ENCODE data around the gene APBB2.

APBB2 gene

DNA sequence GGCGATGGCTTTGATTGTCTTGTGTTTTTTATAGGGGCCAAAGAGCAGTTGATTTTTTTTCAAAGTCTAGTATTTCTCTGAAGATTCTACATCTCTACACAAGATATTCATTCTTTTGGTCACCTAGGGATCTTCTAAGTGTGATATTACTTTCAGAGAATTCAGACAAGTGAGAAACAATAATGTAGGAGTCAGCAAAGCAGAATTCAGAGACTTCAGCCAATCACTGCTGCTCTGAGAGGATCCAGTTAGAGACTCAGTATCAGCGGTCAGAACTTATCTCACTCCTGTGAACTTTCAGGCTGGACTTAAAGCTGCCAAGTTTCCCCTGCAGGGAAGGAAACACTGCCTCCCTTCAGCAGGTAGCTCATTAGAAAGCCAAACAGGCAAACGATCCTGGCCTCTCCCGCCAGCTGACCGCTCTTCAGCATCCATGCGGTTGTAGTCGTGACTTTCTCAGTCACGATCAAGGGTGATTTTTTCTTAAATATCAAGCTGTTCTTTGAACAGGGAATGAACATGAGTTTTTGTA is 405.4 kb downstream of the APBB2 start:
- no peak for DNase-seq

DNA sequence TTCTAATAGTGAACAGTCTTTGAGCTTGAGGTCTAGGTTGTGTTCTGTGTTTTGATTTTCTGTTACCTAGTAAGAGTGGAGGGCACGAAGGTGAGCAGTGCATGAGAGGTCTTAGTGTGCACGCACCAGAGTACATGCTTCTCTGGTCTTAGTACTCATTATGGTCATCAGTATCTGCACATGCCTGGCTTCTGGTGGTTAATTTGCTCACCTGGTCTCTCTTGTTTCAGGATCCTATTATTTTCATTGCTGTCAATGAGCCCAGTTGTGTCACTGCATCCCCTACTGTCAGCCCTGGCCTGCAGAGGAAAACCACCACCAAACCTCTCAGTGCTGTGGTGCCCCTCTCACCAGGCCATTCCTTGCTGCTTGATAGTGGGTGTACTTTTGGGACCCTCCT is 409.7 kb downstream of the APBB2 start:
- DNase-seq = no peak

DNA sequence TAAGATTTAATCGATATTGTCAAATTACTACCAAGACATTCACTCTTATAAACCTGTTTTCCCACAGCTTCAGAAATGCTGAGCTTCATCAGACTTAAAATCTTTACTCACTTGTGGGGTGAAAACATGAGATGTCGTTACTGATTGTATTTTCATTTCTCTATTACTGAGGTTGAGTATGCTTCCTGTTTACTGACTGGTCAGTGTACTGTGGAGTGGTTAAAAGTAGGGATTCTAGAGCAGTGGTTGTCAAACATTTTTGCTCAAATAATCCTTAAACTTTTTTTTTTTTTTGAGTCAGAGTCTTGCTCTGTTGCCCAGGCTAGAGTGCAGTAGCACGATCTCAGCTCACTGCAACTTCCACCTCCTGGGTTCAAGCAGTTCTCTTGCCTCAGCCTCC is 414.3 kb downstream of the APBB2 start:
- no peak for DNase-seq

DNA sequence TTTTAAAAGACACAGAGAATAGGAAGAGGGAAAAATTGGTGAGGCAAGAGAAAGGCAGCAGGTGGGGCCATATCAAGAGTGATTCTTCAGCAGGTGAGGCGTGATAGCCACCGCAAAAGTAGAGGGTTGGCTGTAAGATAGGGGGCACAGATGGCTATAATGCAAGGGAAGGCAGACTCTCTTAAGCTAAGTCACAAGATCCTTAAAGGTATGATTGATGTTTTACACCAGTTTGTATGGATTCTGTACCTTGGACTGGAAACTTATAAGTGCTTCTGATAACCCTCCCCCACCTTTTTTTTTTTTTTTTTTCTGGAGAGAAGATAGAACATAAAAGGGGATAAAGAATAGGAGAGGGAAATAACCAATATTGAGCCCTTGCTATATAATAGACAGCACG is 424.6 kb downstream of the APBB2 start:
- DNase-seq = no peak

DNA sequence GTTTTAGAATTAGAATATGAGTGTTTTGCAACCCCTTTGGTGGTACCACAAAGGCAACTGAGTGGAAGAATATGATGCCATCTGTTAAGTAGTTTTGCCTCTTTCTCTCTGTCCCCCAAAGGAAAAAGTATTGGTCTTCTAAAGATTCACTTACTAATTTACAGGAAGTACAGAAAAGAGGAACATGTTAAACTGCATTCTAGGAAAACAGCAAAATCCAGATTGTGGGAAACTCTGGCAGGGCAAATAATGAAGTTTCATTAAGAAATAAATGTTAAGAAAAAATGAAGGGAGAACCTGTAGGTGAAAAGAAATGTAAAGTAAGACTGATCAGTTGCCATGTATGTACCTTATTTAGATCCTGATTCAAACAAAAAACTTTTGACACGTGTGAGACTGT is 425.3 kb downstream of the APBB2 start:
- DNase-seq = no peak

DNA sequence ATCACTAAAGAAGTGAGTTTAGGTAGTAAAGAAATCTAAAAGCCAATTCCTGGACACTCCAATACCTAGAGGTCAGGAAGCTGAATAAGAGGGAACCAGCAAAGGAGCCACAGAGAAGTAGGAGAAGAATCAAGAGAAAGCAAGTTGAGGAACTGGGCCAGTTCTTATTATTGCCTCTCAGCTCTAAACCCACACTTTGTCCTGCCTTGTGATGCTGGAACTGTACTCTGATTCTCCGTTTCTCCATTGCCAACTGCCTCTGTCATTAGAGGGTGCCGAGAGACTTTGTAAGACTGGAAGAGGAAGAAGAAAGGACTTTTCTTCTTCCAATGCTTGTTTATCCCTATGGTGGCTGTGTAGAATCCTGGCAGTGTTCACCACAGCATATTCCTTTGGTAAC is 426.0 kb downstream of the APBB2 start:
- DNase-seq = no peak

DNA sequence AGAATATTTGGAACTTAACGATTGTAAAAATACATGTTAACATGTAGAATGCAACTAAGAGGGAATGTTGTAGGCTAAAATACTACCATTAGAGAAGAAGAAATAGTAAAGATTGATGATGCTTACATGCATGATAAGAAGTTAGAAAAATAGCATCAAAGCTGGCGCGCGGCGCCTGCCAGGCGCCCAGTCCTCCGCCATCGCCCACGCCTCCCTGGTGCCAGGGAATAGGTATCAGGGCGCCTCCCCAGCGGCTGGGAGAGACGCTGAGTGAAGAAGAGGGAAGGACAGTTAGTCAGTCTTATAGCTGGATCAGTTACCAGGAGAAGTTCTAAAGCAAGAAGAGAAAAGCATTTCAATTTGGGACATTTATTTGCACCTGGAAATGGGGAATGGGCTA is 428.6 kb downstream of the APBB2 start:
- DNase-seq = no peak

DNA sequence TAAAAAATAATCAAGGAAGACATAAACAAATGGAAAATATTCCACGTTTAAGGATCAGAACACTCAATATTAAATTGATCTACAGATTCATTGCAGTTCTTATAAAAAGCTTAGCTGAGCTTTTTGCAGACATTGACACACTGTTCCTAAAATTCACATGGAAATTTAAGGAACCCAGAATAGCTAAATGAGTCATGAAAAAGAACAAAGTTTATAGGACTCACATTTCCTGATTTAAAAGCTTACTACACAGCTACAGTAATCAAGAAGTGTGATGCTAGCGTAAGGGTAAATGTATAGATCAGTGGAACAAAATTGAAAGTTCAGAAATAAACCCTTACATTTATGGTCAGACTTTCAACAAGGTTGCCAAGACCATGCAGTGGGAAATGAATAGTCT is 431.5 kb downstream of the APBB2 start:
- no peak for DNase-seq

DNA sequence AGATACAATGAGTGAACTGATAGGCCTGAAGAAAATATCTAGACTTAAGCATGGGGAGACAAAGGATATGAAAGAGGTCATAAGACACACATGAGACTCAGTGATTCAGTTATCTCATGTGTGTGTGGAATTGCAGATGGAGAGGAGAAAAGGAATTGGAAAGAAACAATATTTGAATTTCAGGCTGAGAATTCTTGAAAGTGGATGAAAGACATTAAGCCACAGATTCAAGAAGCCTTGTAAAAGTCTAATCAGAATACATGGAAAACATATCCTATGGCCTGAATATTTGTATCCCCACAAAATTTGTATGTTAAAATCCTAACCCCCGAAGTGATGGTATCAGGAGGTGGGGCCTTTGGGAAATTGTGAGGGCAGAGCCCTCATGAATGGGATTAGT is 436.3 kb downstream of the APBB2 start:
- no peak for DNase-seq

DNA sequence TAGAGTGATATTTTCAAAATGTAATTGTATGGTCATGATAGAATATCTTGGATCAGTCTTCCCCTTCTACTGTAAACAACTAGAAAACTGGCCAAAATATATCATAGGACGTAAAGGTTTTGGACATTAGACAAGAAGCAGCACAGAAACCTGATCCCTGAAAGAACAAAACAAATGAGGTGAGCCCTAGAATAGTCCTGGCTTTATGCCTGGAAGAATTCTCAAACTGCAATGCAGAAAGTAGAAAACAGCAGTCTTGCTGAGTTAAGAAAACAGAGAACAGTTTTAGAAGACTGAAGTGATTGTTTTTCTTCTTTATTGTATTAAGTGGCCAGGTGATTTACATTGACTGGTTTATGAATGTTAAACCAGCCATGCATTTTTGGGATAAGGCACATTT is 445.1 kb downstream of the APBB2 start:
- no peak for DNase-seq

DNA sequence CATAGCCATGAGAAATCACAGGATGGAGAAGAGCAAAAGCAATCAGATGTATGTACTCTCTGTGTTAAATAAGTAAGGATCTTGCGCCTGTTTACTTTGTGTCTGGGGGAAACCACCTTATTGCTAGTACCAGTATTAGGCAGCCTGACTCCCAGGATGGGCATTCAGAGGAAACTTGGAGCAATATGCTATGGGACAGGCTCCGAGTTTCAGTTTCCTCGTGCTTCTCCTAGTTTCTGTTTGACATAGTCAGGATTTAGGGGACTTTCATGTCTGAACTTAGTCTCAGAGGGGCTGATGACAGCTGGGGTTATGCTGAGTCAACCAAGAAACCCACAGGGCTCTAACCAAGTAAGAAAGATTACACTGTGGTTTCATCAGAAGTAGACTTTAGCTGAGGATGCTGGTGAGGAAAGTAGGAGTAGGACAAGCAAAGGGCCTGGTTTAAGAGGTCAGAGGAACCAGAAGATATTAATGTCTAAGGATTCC is 451.1 kb downstream of the APBB2 start:
- DNase-seq = no peak

All from activated gamma-delta T cell (primary cell).